Right renal pelvis (tissue), 4 donors: Measurements from ENCODE around the gene CCDC127. TPM values are rescaled to one million over a fixed set of nuclear protein-coding genes. Genes with fewer than 3 reads are reported as not detected.
A peak's percentile ranks its signal among the peaks of the same experiment; 100 is the strongest.

Experiments used
- DNase-seq, 4 donors: peaks; one replicate each; pipeline ENCODE4 v3.0.0-alpha.2; 2013; ENCODE audit warnings: low read depth in 4 of 4, low spot score in 3 of 4, missing footprints in 1 of 4
- polyA plus RNA-seq, 4 donors: library from polyadenylated mRNA; unstranded; fragments of 120-200 nt; gene quantifications; one replicate each; pipeline ENCODE4 v1.2.1, GENCODE V29; 2013; ENCODE audit not compliant: insufficient read length in 4 of 4

CCDC127 gene
- polyA plus RNA-seq, 4 donors: 12.8 to 16.8 (median 14.1) TPM

DNA sequence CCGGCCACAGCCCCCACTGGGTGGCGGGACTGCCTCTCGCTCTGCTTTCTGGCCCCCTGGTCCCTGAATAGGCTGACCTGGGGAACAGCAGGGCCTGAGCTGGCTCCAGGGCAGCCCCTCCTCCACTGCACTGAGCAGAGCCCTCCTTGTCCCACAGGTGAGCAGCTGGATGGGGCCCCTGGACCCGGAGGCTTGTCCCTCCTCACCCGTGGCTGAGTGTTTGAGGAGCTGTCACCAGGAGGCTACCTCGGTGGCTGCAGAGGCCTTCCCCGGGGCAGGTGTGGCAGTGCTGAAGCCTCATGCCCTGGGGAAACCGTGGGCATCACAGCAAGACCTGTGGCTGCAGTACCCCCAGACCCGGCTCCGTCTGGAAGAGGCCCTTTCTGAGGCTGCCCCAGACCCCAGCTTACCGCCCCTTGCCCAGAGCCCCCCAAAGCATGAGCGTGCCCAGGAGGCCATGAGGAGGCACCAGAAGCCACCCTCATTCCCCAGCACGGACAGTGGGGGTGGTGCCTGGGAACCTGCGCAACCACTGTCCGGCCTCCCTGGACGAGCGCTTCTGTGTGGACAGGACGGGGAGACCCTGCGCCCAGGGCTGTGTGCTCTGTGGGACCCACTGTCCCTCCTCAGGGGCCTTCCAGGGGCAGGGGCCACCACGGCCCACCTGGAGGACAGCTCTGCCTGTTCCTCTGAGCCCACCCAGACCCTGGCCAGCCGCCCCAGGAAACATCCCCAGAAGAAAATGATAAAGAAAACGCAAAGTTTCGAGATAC lies 55.2 kb downstream of the CCDC127 start:
- no peak for DNase-seq

DNA sequence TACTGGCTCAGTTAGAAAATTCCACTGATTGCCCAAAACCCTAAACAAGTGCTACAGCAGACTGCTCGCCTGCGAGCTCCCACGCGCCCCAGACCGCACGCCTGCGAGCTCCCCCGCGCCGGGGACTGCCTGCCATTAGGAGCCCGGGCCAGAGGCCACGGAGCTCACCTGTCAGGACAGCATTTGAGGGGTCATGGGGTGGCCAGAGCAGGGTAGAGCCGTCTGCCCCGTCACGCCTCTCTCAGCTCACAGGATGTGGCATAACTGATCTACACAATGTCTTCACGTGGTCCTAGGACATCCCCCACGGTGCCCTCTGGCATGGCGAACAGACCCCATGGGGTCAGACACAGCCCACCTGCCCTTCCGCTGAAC lies 55.8 kb downstream of the CCDC127 start:
- DNase-seq: no peak

DNA sequence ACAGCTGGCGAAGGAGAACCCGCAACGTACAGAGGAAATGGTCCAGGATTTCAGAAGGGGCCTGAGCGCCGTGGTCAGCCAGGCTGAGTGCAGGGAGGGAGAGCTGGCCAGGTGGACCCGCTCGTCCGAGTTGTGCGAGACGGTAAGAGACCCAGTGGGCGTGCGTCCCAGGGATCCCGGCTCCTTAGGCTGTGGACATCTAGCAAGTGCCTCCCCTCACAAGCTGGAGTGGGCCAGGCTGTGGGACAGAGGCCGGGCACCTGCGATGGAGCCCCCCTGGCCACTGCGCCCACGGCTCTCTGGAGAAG lies 56.2 kb downstream of the CCDC127 start:
- no peak for DNase-seq

- DNase-seq: no peak
Observed at GRCh38 chr5:160921-161802, 56.8 kb downstream of the CCDC127 start.

GRCh38 chr5:160173-160510 lies 57.8 kb downstream of the CCDC127 start:
- DNase-seq: no peak

GRCh38 chr5:159448-160172 lies 58.3 kb downstream of the CCDC127 start:
- no peak for DNase-seq

- no peak for DNase-seq
Observed at GRCh38 chr5:158807-159447, 59.0 kb downstream of the CCDC127 start.

GRCh38 chr5:157801-158200 lies 60.2 kb downstream of the CCDC127 start:
- no peak for DNase-seq

GRCh38 chr5:157126-157715 lies 60.7 kb downstream of the CCDC127 start:
- no peak for DNase-seq

GRCh38 chr5:156411-157072 lies 61.4 kb downstream of the CCDC127 start:
- DNase-seq: no peak

- peak in 1 of 4 donors; percentile 22 for DNase-seq
Observed at GRCh38 chr5:155651-156410, 62.1 kb downstream of the CCDC127 start.

- DNase-seq: no peak
Observed at GRCh38 chr5:154826-155225, 63.1 kb downstream of the CCDC127 start.

DNA sequence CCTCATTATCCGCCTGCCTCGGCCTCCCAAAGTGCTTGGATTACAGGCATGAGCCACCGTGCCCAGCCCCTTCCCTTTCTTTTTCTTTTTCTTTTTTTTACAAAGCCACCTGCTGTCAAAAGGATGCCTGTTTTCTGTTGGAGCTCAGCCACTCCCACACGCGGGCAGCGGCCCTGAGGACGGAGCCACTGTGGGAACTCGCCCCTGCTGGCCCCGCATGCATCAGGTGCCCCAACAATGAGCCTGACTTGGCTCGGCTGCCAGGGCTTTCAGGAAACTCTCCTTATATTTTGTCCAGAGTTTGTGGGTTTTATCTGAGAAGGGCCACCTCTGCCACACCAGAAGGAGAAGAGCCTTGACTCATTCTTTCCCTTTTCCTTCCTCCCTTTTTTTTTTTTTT lies 63.7 kb downstream of the CCDC127 start:
- no peak for DNase-seq

GRCh38 chr5:153256-153655 lies 64.7 kb downstream of the CCDC127 start:
- DNase-seq: no peak

DNA sequence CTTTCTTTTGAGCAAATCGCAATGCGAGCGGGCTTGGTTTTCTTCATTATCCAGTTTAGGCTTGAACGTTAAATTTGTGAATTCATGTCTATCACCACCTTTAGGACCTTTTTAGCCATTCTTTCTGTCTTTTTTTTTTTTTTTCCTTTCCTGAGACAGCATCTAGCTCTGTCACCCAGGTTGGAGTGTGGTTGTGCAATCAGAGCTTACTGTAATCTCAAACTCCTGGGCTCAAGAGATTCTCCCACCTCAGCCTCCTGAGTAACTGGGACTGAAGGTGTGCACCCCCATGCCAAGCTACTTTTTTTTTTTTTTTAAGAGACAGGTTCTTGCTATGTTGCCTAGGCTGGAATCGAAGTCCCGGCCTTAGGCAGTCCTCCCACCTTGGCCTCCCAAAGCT lies 65.9 kb downstream of the CCDC127 start:
- DNase-seq: no peak

DNA sequence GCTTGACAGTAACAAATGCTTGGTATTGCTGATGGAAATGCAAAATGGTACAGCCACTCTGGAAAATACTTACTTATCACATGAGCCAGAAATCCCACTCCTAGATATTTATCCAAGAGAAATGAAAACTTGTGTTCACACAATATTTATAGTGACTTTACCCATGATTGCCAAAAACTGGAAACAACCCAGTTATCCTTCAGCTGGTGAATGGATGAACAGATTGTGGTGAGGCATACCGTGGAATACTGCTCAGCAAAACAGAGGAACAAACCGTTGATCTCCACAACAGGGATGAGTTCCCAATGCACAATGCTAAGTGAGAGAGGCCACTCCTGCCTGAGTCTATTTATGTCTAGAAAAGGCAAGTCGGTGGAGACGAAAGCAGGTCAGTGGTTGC lies 67.2 kb downstream of the CCDC127 start:
- no peak for DNase-seq

DNA sequence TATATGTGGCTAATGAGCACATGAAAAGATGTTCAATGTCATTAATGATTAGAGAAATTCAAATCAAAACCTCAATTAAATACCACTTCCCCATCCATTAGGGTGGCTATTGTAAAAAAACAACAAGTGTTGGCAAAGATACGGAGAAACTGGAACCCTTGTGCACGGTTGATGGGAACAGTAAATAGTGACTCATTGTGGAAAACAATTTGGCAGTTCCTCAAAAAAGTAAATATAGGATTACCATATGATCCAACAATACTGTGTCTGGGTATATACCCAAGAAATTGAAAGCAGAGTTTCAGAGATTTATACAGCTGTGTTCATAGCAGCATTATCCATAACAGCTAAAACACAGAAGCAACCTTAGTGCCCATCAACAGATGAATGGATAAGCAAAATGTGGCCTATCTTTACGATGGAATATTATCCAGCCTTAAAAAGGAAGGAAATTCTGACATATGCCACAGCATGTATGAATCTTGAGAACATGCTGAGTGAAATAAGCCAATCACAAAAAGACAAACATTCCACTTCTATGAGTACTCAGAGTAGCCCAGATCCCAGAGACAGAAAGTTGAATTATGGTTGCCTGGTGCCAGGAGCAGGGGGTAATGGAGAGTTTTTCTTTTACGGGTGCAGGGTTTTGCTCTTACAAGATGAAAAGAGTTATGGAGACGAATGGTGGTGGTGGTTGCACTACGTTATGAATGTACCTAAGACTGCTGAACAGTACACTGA lies 68.0 kb downstream of the CCDC127 start:
- no peak for DNase-seq

DNA sequence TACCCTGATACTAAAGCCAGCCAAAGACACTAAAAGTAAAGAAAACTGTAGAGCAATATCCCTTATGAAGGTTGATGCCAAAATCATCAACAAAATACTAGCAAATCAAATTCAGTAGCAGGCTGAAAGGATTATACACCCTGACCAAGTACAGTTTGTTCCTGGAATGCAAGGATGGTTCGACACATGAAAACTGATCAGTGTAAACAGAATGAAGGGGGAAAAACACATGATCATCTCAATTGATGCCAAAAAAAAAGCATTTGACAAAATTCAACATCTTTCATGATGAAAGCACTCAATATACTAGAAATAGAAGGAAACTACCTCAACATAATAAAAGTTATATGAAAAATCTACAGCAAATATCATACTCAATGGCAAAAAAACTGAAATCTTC lies 70.2 kb downstream of the CCDC127 start:
- no peak for DNase-seq
